EL (cell line): ENCODE results near the gene RSPH10B.
"Not testable (repeated sequence)": the region's sequence is repeated elsewhere in the genome, so short reads cannot be mapped to it uniquely, and the experiment has no call there.

Experiments
- DNase-seq: peaks from one replicate; pipeline ENCODE4 v3.0.0-alpha.2; 2016

RSPH10B gene

GRCh38 chr7:5926263-5926870 lies 44.1 kb downstream of the RSPH10B start:
- not testable (repeated sequence) for DNase-seq

GRCh38 chr7:5924630-5925029 lies 45.9 kb downstream of the RSPH10B start:
- DNase-seq: not testable (repeated sequence)

GRCh38 chr7:5924180-5924579 lies 46.3 kb downstream of the RSPH10B start:
- DNase-seq: not testable (repeated sequence)

- not testable (repeated sequence) for DNase-seq
Observed at GRCh38 chr7:5916529-5916928, 54.0 kb downstream of the RSPH10B start.

- DNase-seq: not testable (repeated sequence)
Observed at GRCh38 chr7:5908835-5909234, 61.7 kb downstream of the RSPH10B start.

GRCh38 chr7:5904726-5905125 lies 65.8 kb downstream of the RSPH10B start:
- DNase-seq: not testable (repeated sequence)

GRCh38 chr7:5903002-5903401 lies 67.5 kb downstream of the RSPH10B start:
- DNase-seq: not testable (repeated sequence)

DNA sequence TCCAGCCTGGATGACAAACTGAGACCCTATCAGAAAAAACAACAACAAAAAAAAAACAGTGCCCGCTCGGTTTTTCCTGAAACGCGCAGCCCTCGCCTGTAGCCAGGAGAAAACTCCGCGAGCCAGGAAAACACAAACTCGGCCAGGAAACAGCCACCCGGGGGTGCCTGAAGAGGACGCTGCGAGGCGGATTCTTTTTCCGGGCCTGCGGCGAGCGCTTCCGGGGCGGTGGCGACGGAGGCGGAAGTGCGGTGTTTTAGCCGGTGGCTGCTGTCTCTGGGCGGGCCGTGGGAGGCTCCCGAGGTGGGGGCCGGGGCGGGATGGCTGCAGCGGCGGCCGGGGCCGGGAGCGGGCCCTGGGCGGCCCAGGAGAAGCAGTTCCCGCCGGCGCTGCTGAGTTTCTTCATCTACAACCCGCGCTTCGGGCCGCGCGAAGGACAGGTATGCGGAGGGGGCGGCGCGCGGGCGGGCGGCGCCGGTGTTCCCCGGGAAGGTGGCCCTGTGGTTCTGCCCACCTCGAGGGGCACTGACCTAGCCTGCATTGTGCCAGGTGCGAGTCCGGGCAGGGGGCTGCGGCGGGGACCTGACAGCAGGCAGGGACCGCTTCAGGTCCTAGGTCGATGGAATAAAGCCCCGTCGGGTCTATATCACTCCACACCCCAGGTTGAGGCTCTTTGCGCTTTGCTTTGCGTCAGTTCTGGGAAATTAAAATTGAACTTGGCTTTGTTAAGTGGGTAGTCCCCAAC lies 71.8 kb downstream of the RSPH10B start, which contains the start of gene CCZ1:
TSS of gene CCZ1 (plus strand) at position 254 of the 745 bp plus-strand sequence. CDS start at position 321, 67 bp downstream.
- DNase-seq: peak; percentile 45

DNA sequence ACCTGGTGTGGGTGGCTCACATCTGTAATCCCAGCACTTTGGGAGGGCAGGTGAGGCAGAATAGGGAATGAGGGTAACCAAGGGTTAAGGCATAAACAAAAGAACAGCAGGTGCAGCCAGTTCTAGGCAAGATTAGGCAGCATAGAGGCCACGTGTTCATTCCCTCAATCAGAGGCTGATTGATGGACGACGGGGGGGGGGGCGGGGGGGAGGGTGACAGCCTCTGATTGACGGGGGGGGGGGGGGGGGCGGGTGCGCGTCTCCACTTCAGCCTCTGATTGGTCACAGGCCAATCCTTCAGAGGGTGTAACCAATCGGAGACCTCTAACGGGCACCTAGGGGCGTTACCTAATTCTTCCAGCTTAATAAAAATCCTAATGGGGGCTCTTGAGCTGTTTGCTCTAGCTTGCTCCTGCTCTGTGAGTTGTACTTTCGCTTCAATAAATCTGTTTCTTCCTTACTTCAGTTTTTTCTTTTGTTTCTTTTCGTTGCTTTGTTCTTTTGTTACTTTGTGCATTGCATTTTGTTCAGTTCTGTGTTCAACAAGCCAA lies 73.0 kb downstream of the RSPH10B start:
- not testable (repeated sequence) for DNase-seq

GRCh38 chr7:5892498-5892897 lies 78.0 kb downstream of the RSPH10B start:
- DNase-seq: no peak

- DNase-seq: not testable (repeated sequence)
Observed at GRCh38 chr7:5890244-5890643, 80.2 kb downstream of the RSPH10B start.

DNA sequence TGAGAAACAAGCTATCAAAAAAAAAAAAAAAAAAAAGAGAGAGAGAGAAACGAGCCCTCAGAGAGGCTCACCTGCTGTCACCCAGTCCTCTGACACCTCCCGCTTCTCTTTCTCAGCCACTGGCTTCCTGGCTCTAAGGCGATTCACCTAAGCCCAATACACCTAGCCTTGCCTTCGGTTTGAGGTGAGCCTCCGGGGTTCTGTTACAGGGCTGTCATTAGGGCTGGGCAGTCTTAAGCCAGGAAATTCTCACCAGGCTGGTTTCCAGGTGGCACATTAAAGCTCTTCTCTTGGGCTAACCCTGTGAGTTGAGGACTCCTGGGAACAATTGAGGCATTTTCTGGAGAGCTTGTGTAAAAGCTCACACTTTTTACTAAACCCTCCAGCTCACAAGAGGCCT lies 82.5 kb downstream of the RSPH10B start:
- DNase-seq: not testable (repeated sequence)

GRCh38 chr7:5884431-5884830 lies 86.1 kb downstream of the RSPH10B start:
- DNase-seq: not testable (repeated sequence)

- not testable (repeated sequence) for DNase-seq
Observed at GRCh38 chr7:5880106-5880505, 90.4 kb downstream of the RSPH10B start.

DNA sequence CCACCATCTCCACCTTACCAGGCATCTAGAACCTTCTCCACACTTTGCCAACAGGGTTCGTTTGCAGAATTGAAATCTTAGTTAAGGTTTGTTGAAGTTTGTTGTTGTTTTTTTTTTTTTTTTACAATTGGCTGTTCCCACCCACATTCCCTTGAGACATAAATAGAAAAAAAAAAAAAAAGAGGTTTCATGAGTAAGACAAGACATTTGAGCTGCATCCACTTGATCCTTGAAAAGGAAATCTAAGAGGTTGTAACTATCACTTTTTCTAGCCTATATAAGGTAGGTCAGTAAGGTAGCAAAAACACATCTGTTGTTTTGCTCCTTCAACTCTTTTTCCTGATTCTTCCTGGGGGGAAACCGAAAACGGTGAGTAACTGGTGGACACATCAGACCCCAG lies 90.9 kb downstream of the RSPH10B start:
- not testable (repeated sequence) for DNase-seq
